ENCODE data around the gene PACSIN3.

DNA sequence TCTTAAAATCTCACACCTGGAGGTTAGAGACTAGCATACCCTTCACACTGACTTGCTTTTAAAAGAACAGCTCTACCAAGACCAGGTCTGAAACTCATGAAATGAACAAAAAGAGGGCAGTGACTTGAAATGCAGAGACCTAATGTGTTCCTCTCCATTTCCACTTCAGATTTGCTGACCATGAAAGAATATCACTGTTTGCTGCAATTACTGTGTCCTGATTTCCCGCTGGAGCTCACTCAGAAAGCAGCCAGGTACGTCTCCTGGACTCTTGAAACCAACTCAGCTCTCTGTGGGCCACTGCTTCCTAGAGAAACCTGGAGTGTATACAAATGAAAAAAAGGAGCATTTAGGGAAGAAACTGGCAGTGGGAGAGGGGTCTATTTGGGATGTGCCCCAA lies 48.8 kb downstream of the PACSIN3 start:
- TF ChIP-seq, protein P1, sequence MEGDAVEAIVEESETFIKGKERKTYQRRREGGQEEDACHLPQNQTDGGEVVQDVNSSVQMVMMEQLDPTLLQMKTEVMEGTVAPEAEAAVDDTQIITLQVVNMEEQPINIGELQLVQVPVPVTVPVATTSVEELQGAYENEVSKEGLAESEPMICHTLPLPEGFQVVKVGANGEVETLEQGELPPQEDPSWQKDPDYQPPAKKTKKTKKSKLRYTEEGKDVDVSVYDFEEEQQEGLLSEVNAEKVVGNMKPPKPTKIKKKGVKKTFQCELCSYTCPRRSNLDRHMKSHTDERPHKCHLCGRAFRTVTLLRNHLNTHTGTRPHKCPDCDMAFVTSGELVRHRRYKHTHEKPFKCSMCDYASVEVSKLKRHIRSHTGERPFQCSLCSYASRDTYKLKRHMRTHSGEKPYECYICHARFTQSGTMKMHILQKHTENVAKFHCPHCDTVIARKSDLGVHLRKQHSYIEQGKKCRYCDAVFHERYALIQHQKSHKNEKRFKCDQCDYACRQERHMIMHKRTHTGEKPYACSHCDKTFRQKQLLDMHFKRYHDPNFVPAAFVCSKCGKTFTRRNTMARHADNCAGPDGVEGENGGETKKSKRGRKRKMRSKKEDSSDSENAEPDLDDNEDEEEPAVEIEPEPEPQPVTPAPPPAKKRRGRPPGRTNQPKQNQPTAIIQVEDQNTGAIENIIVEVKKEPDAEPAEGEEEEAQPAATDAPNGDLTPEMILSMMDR (conservative IDR thresholded peaks at IDR 0.05): no peak
- TF ChIP-seq EZH2 (IDR thresholded peaks at IDR 0.05; ENCODE audit: low read depth): no peak
